Kidney (tissue), 14 donors: Measurements from ENCODE around the gene IP6K3. TPM values are rescaled to one million over a fixed set of nuclear protein-coding genes. Genes with fewer than 3 reads are reported as not detected.

Experiments
- DNase-seq, 5 donors: peaks; one replicate each; pipeline ENCODE4 v3.0.0-alpha.2; 2013 to 2020
- FAIRE-seq: peaks from 2 replicates; lab custom pipeline; 2012; peaks lifted over from hg19 to GRCh38; lab: Jason Lieb, UNC
- H3K27ac ChIP-seq, 2 donors: one replicate each; pipeline ENCODE4 v1.7.0; 2013; ENCODE audit warnings: low read depth in 2 of 2, low read length in 2 of 2, inconsistent platforms in 1 of 2
- H3K27me3 ChIP-seq: one replicate; pipeline ENCODE4 v1.7.1; 2013; ENCODE audit warnings: low read length, inconsistent platforms; ENCODE audit not compliant: control insufficient read depth, insufficient read depth
- H3K36me3 ChIP-seq, 3 donors: one replicate each; pipeline versions ENCODE4 v1.7.0 to v1.7.1; 2013; ENCODE audit warnings: low read length in 3 of 3, control low read depth in 1 of 3, inconsistent platforms in 1 of 3; ENCODE audit not compliant: insufficient read depth in 3 of 3, control insufficient read depth in 2 of 3
- H3K4me1 ChIP-seq, 3 donors: one replicate each; pipeline versions ENCODE4 v1.7.0 to v1.7.1; 2013; ENCODE audit warnings: low read length in 3 of 3, inconsistent platforms in 1 of 3, low read depth in 1 of 3; ENCODE audit not compliant: control insufficient read depth in 2 of 3, insufficient read depth in 2 of 3
- H3K4me3 ChIP-seq, 3 donors: one replicate each; pipeline versions ENCODE4 v1.7.0 to v1.8.1; 2013; ENCODE audit warnings: low read length in 3 of 3, control low read depth in 1 of 3, inconsistent platforms in 1 of 3
- H3K9ac ChIP-seq, 3 donors: one replicate each; pipeline versions ENCODE4 v1.7.0 to v1.7.1; 2013; ENCODE audit warnings: low read length in 3 of 3, control low read depth in 1 of 3, inconsistent platforms in 1 of 3
- H3K9me3 ChIP-seq, 3 donors: one replicate each; pipeline versions ENCODE4 v1.7.0 to v1.7.1; 2013; ENCODE audit warnings: low read length in 3 of 3, control low read depth in 1 of 3, inconsistent platforms in 1 of 3; ENCODE audit not compliant: control insufficient read depth in 2 of 3, insufficient read depth in 1 of 3
- intact Hi-C: fragments of 100-400 bp; cut with DNase I; formaldehyde crosslinking; loops from one replicate; pipeline ENCODE4 v1.11.1; 2022
- polyA plus RNA-seq: library from polyadenylated mRNA; stranded (reverse); fragments of 350-450 nt; fragmentation: Illumina TruSeq; extraction: RNeasy Lipid Tissue Mini Kit (QIAGEN cat#74804); gene quantifications from one replicate; pipeline ENCODE4 v1.2.3, GENCODE V29; 2014; ENCODE audit warnings: low read depth, low replicate concordance; ENCODE audit not compliant: insufficient read depth
- total RNA-seq: library from RNA; stranded (reverse); fragmentation: NEBNext Ultra II Directional; extraction: Animal tissue kit (Norgen Biotek cat#: 25700); gene quantifications from one replicate; pipeline ENCODE4 v1.2.1, GENCODE V29; 2021
- TF ChIP-seq, protein P1 (sequence below): IDR thresholded peaks from 3 replicates; pipeline ENCODE4 v1.5.1; 2012; ENCODE audit warnings: mild to moderate bottlenecking, moderate library complexity, borderline replicate concordance; ENCODE audit not compliant: insufficient read depth; ENCODE audit errors: extremely low read depth
- donor health status: control.
- donor health status: control.
- donor health status: control.
- donor health status: control.
- donor health status: control.
- donor health status: DM: yes; HTN: yes; CAD: no.
- donor health status: Normal renal cell carcinoma (clear cell type).

Gene IP6K3
- total and polyA plus RNA-seq, 2 donors from 2014 or later = 0.47 to 4.0 TPM

DNA sequence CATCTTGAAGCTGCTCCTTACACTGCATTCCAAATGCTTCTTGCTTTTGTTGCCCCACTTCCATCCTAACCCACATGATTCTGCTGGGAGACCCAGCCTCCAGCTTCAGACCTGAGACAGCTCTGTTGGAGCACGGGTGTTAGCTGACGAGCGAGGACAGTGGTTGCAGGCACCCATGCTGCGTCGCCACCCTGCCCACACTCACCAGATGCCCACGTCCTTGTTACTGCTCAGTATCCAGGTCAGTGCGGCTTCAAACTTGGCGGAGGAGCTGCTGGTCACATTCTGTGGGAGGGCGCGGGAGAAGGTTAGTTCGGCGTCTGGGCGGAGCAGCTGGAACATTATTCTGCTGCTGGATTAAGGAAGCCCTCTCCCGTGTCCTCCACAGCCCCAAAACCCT lies 33.2 kb upstream of the IP6K3 start:
- Histone ChIP-seq H3K27ac (no peak overlapping the region), H3K4me3 (no peak overlapping the region), H3K27me3 (no peaks in the 10 kb centered on the region), H3K9me3 (no peaks in the 10 kb centered on the region), H3K9ac (no peak overlapping the region), H3K4me1 (no peaks in the 10 kb centered on the region), H3K36me3 (peaks cover 21 to 85% (median 61%) of the 10 kb centered on the region in 3 donors)
- intact Hi-C loops = no loop called here
- DNase-seq (no peak), FAIRE-seq (no peak)
- TF ChIP-seq, protein P1, sequence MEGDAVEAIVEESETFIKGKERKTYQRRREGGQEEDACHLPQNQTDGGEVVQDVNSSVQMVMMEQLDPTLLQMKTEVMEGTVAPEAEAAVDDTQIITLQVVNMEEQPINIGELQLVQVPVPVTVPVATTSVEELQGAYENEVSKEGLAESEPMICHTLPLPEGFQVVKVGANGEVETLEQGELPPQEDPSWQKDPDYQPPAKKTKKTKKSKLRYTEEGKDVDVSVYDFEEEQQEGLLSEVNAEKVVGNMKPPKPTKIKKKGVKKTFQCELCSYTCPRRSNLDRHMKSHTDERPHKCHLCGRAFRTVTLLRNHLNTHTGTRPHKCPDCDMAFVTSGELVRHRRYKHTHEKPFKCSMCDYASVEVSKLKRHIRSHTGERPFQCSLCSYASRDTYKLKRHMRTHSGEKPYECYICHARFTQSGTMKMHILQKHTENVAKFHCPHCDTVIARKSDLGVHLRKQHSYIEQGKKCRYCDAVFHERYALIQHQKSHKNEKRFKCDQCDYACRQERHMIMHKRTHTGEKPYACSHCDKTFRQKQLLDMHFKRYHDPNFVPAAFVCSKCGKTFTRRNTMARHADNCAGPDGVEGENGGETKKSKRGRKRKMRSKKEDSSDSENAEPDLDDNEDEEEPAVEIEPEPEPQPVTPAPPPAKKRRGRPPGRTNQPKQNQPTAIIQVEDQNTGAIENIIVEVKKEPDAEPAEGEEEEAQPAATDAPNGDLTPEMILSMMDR = no peak

DNA sequence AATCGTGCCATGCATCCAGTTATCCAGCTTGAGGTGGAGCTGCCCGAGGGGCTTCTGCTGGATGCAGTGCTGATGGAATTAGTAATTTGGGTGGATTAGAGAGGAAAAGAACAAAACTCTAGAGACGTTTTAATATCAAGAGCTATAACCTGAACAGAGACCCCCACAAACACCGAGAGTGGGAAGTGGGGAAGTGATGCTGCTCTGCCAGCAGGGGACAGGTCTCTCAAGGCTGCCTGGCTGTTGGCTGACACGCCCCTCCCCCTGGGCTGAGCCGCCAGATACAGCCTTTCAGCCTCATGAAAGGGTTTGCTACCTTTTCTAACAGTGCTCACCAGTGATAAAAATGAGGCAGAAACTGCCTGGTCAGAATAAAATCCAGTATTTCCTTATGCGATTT lies 32.6 kb upstream of the IP6K3 start:
- Histone ChIP-seq H3K36me3 (peaks cover 25 to 88% (median 63%) of the 10 kb centered on the region in 3 donors), H3K9me3 (no peaks in the 10 kb centered on the region), H3K9ac (no peak overlapping the region), H3K4me3 (no peak overlapping the region), H3K27me3 (no peaks in the 10 kb centered on the region), H3K27ac (no peak overlapping the region), H3K4me1 (no peaks in the 10 kb centered on the region)
- intact Hi-C loops = no loop called here
- TF ChIP-seq, protein P1 = no peak
- FAIRE-seq (no peak), DNase-seq (no peak)

DNA sequence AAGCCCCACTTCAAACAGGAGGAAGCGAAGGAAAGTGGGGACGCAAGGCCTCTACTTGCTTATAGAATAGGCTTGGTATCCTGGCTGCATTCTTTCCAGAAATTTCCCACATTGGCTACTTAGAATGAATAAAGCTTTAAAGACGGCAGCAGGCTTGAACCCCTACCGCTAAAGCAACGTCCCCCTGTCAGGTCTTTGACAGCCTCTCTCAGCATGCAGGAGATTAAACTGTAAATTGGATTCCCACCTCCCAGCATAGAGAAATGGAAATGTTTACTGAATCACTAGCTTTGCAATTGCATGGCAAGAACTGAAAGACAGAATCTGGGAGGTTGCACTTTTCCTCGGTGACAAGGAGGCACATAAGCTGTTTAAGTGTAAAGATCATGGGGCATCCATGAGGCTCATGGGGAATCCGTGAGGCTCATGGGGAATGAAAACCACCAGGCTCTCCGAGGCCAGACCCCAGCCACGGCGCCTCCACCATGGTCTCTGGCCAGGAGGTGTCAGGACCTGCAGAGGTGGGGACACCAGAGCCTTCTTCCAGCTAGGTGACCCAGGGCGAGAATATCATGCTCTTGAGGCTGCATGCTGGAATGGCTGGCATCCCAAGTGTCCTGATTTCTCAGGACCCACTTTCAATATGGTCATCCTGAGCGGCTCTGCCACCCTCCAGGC lies 31.9 kb upstream of the IP6K3 start:
- no peak overlapping the region for H3K27ac ChIP-seq
- no peak overlapping the region for H3K9ac ChIP-seq
- intact Hi-C loops = no loop called here
- TF ChIP-seq, protein P1 = no peak
- no peaks in the 10 kb centered on the region for H3K27me3 ChIP-seq
- FAIRE-seq (no peak), DNase-seq (no peak)
- no peaks in the 10 kb centered on the region for H3K9me3 ChIP-seq
- H3K4me3 ChIP-seq = no peak overlapping the region
- H3K36me3 ChIP-seq = peaks cover 24 to 85% (median 65%) of the 10 kb centered on the region in 3 donors
- H3K4me1 ChIP-seq = no peaks in the 10 kb centered on the region
